Colonic mucosa (tissue), 4 donors: ENCODE measurements around the gene GCH1. TPM values are rescaled to one million over a fixed set of nuclear protein-coding genes. Genes with fewer than 3 reads are reported as not detected.

ENCODE experiments used
- DNase-seq: peaks from one replicate; pipeline ENCODE4 v3.0.0-alpha.2; 2020
- H3K27ac ChIP-seq: fragments of 200-600 bp; one replicate; pipeline ENCODE4 v1.8.0; 2021
- H3K27me3 ChIP-seq: fragments of 200-600 bp; one replicate; pipeline ENCODE4 v1.8.0; 2021
- H3K36me3 ChIP-seq: fragments of 200-600 bp; one replicate; pipeline ENCODE4 v1.8.0; 2021
- H3K4me1 ChIP-seq: fragments of 200-600 bp; one replicate; pipeline ENCODE4 v1.8.0; 2021; ENCODE audit warnings: mild to moderate bottlenecking
- H3K4me3 ChIP-seq: fragments of 200-600 bp; one replicate; pipeline ENCODE4 v1.8.0; 2021
- H3K9ac ChIP-seq, 2 donors: one replicate each; pipeline ENCODE4 v1.7.0; 2013; ENCODE audit warnings: control low read depth in 2 of 2, low read depth in 2 of 2, low read length in 2 of 2
- H3K9me3 ChIP-seq: fragments of 200-600 bp; one replicate; pipeline ENCODE4 v1.8.0; 2021
- intact Hi-C: fragments of 100-400 bp; cut with DNase I; formaldehyde crosslinking; loops from one replicate; pipeline ENCODE4 v1.14.1; 2022
- total RNA-seq, 2 donors: library from RNA; stranded (reverse); fragmentation: NEBNext Ultra II Directional in 1 of 2; extraction: Animal tissue kit (Norgen Biotek cat#: 25700) in 1 of 2; gene quantifications; one replicate each; pipeline ENCODE4 v1.2.1, GENCODE V29; 2021
- TF ChIP-seq, protein P1 (sequence below): fragments of 200-600 bp; IDR thresholded peaks from one replicate; pipeline ENCODE4 v1.8.0; 2022; ENCODE audit warnings: antibody characterized with exemption, mild to moderate bottlenecking
- donor health status: healthy.
- donor health status: DM: no; HTN: no; CAD: no.
- donor health status: DM: no; HTN: no; CAD: no.

Gene GCH1, protein sequence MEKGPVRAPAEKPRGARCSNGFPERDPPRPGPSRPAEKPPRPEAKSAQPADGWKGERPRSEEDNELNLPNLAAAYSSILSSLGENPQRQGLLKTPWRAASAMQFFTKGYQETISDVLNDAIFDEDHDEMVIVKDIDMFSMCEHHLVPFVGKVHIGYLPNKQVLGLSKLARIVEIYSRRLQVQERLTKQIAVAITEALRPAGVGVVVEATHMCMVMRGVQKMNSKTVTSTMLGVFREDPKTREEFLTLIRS
- 10 to 100 TPM; 20.4 to 30.8 TPM for total RNA-seq

DNA sequence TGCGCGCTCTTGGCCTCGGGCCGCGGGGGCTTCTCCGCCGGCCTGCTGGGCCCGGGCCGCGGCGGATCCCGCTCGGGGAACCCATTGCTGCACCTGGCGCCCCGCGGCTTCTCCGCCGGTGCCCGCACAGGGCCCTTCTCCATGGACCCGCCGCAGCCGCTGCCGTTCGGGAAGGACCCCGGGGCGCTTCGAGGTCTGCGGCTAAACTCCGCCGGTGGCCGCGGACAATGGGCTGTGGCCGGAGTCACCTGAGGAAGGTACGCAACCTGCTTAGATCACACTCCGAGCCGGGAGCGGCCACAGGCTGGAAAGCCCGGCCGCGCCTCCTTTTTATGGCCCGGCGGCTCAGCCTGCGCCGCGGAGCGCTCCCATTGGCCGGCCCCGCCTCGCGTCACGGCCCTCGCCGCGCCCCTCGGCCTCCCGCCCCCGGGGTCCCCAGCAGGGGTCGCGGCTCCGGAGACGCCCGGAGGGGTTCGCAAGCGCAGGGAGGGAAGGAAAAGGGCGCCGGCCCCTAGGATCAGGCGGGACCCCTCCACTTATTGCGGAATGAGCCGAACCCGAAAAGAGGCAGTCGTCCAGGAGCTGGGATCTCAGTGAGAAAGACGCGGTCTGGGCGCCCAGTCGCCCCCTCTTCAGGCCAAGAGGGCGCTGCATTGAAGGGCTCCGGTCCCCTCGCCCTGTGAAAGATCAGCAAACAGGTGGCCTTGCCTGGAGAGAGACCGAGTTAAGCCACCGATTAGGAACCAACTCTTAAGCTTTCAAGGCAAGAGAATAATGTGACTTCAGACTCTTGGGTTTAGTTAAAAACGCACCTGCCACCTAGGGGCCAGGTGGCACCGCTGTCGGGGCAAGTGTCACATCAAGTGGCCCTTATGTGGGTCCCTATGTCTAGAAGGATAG is at the start of gene GCH1:
Gene GCH1, minus strand, starts transcription at position 306 of the 900 bp plus-strand sequence. Its CDS starts 163 bp downstream, at position 143.
- no peaks in the 10 kb centered on the region for H3K4me1 ChIP-seq
- peak within 1 kb of the TSS; percentile 89 to 99 for H3K9ac ChIP-seq
- peak within 1 kb of the TSS; percentile 96 for H3K4me3 ChIP-seq
- DNase-seq: peak; percentile 89
- TF ChIP-seq, protein P1, sequence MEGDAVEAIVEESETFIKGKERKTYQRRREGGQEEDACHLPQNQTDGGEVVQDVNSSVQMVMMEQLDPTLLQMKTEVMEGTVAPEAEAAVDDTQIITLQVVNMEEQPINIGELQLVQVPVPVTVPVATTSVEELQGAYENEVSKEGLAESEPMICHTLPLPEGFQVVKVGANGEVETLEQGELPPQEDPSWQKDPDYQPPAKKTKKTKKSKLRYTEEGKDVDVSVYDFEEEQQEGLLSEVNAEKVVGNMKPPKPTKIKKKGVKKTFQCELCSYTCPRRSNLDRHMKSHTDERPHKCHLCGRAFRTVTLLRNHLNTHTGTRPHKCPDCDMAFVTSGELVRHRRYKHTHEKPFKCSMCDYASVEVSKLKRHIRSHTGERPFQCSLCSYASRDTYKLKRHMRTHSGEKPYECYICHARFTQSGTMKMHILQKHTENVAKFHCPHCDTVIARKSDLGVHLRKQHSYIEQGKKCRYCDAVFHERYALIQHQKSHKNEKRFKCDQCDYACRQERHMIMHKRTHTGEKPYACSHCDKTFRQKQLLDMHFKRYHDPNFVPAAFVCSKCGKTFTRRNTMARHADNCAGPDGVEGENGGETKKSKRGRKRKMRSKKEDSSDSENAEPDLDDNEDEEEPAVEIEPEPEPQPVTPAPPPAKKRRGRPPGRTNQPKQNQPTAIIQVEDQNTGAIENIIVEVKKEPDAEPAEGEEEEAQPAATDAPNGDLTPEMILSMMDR: peak; percentile 41
- no peaks in the 10 kb centered on the region for H3K36me3 ChIP-seq
- H3K27ac ChIP-seq: peak within 1 kb of the TSS; percentile 98
- no peaks in the 10 kb centered on the region for H3K27me3 ChIP-seq
- no peaks in the 10 kb centered on the region for H3K9me3 ChIP-seq
- intact Hi-C loops: loop anchor here (10.0 kb wide), 1 partner anchor 338 kb away; the partner anchor contains the start of gene SAMD4A

DNA sequence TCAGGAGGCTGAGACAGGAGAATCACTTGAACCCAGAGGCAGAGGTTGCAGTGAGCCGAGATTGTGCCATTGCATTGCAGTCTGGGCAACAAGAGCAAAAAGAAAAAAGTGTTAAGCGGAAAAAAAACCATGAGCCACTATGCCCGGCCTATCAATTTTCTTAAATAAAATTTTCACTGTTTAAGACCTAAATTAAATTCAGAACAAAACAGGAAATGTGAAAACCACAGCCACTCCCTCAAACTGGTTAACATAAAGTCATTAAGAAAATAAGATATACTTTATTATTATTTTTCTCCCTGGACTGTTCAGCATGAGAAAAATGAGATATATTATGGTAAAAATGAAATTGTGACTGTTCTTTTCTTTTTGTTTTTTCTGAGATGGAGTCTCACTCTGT is 44.6 kb upstream of the GCH1 start:
- Histone ChIP-seq H3K27me3 (no peaks in the 10 kb centered on the region), H3K4me3 (no peak overlapping the region)
- intact Hi-C loops: no loop called here

DNA sequence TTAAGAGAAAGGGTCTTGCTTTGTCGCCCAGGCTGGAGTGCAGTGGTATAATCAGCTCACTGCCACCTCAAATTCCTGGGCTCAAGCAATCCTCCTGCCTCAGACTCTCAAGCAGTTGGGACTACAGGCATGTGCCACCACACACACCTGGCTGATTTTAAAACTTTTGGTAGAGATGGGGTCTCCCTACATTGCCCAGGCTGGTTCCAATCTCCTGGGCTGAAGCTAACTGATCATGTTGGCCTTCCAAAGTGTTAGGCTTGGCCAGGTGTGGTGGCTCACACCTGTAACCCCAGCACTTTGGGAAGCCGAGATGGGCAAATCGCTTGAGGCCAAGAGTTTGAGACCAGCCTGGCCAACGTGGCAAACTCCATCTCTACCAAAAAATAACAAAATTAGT is 43.9 kb upstream of the GCH1 start:
- Histone ChIP-seq H3K27me3 (no peaks in the 10 kb centered on the region), H3K4me1 (no peaks in the 10 kb centered on the region), H3K4me3 (no peak overlapping the region), H3K9ac (no peak overlapping the region), H3K9me3 (no peaks in the 10 kb centered on the region), H3K36me3 (no peaks in the 10 kb centered on the region), H3K27ac (no peak overlapping the region)
- TF ChIP-seq, protein P1: no peak
- no peak for DNase-seq
- intact Hi-C loops: no loop called here

More for the DNA sequence above, 44.6 kb upstream of the GCH1 start:
- H3K9me3 ChIP-seq: no peaks in the 10 kb centered on the region
- no peak overlapping the region for H3K9ac ChIP-seq
- no peaks in the 10 kb centered on the region for H3K4me1 ChIP-seq
- H3K36me3 ChIP-seq: no peaks in the 10 kb centered on the region
- TF ChIP-seq, protein P1: no peak
- DNase-seq: no peak
- H3K27ac ChIP-seq: no peak overlapping the region

DNA sequence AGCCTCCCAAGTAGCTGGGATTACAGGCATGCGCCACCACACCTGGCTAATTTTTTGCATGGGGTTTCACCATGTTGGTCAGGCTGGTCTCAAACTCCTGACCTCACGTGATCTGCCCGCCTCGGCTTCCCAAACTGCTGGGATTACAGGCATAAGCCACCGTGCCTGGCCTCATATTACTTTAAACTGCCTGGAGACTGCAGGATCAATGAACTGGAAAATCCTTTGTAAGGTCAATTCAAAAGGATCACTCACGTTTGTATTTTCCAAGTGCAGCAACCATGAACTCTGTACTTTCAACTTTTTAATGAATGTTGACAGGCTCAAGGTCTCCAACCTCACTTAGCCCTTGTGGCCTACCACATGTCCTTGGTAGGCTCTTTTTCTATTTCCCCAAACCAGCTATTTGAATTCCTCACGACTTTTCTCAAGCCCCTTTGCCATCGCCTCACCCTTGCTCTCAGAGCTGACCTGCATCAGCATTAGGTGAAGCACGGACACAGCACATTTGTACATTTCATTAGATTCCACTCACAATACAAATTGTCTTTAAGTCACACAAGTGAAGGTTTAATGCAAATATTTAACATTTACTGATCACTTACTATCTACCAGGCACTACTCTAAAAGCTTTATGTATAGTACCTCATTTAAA is 42.2 kb upstream of the GCH1 start:
- no peaks in the 10 kb centered on the region for H3K9me3 ChIP-seq
- no peak overlapping the region for H3K4me3 ChIP-seq
- H3K27ac ChIP-seq: no peak overlapping the region
- no peaks in the 10 kb centered on the region for H3K36me3 ChIP-seq
- no peak overlapping the region for H3K9ac ChIP-seq
- intact Hi-C loops: no loop called here
- TF ChIP-seq, protein P1: no peak
- DNase-seq: no peak
- H3K27me3 ChIP-seq: no peaks in the 10 kb centered on the region
- no peaks in the 10 kb centered on the region for H3K4me1 ChIP-seq

DNA sequence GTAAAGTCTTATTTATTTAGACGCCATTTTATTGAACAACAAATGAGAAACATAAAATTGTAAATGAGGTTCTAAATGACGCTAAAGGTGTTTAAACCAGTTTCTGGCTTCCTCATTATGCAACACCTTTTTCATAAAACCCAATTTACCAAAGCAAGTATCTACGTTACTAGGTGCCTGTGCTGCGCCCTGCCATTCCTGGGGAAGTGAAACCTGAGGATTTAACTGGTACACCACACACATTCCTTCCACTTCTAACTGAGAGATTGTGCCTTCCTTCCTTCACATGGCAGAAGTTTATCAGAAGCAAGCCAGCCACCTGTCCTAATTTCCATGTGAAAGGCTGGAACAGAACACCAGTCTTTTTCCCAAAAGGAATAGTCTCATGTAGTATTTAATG is 40.3 kb upstream of the GCH1 start:
- Histone ChIP-seq H3K9me3 (no peaks in the 10 kb centered on the region), H3K36me3 (no peaks in the 10 kb centered on the region), H3K27ac (no peak overlapping the region), H3K9ac (no peak overlapping the region), H3K27me3 (no peaks in the 10 kb centered on the region), H3K4me1 (no peaks in the 10 kb centered on the region), H3K4me3 (no peak overlapping the region)
- no peak for DNase-seq
- intact Hi-C loops: no loop called here
- TF ChIP-seq, protein P1: no peak
